NCI-H345 (cell line): ENCODE data around the gene MRS2.
"Not testable (repeated sequence)": the region's sequence is repeated elsewhere in the genome, so short reads cannot be mapped to it uniquely, and the experiment has no call there.

ENCODE experiments used
- DNase-seq: peaks from one replicate; lab custom pipeline; 2025; lab: John Stamatoyannopoulos, UW

The MRS2 gene, protein sequence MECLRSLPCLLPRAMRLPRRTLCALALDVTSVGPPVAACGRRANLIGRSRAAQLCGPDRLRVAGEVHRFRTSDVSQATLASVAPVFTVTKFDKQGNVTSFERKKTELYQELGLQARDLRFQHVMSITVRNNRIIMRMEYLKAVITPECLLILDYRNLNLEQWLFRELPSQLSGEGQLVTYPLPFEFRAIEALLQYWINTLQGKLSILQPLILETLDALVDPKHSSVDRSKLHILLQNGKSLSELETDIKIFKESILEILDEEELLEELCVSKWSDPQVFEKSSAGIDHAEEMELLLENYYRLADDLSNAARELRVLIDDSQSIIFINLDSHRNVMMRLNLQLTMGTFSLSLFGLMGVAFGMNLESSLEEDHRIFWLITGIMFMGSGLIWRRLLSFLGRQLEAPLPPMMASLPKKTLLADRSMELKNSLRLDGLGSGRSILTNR

DNA sequence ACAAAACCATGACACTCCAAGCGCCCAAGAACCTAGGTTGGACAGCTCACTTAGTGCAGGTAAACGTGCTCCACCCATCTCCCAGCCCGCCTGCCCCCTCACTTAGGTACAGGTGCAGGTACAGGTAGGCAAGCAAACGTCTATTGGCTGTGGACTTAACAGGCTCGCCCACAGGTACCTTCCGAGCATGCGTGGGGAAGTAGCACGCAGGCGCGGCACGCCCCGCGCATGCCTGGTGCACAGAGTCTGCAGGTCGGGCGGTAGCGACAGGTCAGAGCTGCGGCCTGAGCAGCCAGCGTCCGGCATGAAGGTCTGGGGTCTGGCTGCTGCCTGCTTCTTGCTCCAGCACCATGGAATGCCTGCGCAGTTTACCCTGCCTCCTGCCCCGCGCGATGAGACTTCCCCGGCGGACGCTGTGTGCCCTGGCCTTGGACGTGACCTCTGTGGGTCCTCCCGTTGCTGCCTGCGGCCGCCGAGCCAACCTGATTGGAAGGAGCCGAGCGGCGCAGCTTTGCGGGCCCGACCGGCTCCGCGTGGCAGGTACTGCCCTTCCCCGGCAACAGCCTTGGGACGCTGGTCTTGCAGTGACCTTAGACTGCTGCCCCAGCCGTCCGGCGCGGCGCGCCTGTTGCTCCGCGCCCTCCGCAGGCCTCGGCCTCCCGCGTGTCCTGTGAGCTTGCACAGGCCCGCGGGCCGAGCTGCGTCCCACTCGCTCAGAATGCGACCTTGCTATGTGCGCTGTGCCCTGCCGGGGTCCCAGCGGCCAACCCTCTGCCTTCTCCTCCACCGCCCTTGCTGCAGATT lies at the start of gene MRS2:
Gene MRS2, plus strand, starts transcription at position 240 of the 804 bp plus-strand sequence. Its CDS starts 111 bp downstream, at position 351.
- DNase-seq = peak; percentile 94

DNA sequence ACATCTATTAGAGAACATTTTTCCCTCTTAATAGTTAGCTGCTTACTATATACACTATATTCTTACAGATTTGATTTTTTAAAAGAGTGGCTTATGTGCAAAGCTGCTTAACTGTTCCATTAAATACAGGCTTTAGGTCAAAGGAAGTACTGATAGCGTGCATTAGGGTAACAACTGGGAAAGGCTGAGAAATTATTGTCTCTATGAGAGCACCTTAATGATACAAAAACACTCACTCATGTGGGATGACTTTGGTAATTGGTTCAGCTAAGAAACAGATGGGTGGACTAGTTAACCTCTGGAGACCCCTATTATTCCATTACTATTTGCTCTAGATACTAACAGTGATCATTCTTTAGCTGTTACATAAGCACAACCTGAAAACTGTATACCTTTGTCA lies 48.9 kb upstream of the MRS2 start:
- no peak for DNase-seq

DNA sequence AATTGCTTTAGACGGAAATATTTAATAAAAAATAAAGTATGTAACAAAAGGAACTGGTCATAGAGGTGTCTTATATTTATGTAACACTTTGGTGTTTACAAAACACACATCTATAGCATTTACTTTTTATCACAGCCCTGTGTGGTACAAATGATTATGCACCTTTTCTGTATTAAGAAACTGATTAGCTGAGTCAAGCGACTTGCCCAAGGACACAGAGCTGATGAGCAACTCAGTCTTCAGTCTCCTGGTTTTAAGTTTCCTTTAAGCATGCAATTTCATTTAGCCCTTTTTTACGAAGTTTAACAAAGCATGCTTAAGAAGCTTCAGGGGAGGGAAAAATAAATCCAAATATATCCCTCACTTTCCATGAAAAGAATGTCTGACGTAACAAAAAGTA lies 47.3 kb upstream of the MRS2 start:
- DNase-seq = no peak

DNA sequence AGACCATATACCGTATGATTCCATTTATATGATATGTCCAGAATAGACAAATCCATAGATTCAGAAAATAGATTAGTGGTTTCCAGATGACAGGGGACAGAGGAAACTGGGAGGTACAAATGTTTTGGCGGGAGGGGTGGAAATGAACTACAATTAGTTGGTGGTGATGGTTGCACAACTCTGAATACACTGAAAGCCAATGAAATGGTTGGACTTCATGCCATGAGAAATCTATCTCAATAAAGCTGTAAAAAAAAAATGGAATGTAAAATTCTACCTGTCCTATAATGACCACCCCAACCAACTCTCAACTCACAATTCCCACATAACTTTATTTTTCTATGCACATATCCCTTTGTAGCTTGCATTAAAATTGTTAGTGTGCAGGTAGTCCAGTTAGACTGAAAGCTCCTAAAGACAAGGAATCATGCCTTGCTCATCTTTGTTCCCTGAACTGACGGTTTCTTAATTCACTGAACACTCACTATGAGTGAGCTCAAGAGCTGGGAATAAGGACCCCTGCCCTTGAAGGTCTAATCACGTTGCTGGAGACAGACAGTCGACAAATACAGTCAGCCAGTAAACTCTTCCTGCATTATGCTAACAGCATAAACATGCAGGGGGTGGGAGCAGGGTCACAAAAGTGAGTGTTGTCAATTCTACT lies 46.3 kb upstream of the MRS2 start:
- no peak for DNase-seq

DNA sequence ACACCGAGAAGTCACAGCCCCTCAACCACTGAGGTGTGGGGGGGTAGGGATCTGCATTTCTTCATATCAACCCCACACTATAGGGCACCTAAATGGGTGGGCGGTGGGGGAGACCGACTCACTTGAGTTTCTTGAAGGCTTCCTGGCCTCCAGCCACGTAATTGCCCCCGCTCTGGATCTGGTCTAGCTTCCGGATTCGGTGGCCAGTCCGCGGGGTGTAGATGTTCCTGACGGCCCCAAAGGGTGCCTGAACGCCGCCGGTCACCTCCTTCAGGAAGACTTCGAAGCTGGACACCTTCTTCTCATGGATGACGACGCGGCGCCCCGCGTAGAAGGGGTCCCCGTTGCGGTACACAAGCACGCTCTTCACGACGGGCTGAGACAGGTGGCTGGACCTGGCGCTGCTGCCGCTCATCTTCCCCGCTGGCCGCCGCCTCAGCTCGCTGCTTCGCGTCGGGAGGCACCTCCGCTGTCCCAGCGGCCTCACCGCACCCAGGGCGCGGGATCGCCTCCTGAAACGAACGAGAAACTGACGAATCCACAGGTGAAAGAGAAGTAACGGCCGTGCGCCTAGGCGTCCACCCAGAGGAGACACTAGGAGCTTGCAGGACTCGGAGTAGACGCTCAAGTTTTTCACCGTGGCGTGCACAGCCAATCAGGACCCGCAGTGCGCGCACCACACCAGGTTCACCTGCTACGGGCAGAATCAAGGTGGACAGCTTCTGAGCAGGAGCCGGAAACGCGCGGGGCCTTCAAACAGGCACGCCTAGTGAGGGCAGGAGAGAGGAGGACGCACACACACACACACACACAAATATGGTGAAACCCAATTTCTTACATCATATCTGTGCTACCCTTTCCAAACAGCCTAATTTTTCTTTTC lies 45.2 kb upstream of the MRS2 start, which contains the start of gene DCDC2:
Gene DCDC2, minus strand, starts transcription at position 724 of the 883 bp plus-strand sequence. Its CDS starts 309 bp downstream, at position 415.
- no peak for DNase-seq

DNA sequence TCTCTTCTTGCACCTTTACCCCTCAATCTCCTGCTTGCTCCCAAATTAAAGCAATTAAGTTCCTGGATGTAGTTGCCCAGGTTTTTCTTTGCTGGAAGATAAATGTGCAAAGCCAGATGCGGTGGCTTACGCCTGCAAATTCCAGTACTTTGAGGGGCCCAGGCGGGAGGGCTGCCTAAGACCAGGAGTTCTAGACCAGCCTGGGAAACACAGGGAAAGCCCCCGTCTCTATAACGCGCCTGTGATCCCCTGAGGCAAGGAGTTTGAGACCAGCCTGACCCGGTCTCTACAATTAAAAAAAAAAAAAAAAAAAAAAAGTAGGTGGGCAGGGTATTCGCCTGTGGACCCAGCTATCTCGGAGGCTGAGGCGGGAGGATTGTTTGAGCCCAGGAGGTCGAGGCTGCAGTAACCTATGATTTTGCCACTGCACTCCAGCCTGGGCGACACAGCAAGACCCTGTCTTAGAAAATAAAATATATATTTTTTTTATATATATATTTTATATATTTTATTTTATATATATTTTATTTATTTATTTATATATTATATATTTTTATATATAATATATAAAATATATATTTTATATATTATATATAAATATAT lies 44.4 kb upstream of the MRS2 start:
- no peak for DNase-seq

DNA sequence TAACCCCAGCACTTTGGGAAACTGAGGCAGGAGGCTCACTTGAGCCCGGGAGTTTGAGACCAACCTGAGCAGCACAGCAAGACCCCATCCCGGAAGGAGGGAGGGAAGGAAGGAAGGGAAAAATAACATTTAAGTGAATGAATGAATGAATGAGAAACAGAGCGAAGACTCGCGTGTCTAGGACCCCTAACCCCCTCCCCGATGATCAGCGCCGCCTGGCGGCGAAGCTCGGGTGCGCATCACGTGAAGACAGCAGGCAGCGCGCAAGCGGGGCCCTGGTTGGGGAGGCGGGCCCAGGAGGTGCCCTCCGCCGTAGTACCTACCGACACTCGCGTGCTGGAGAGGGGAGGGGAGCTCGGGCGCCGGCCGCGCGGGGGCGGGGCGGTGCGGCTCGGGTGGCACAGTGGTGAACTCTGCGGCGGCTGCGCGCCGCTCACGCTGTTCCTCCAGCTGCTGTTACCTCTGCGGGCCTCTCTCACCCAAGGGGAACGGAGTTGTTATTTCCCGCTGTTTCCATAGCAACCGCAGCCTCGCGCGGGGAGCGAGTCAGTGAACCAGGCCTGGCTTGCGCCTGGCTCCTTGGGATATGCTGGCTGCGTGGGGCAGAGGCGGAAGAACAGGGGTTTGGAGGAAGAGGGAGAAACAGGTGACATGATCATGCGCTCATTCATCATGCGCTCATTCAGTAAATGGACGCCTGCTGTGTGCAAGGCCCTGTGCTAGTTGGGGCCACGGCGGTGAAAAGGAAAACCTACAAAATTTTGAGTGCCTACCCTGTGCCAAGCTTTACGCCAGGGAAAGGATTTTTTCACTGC lies 42.9 kb upstream of the MRS2 start:
- DNase-seq = peak; percentile 95

DNA sequence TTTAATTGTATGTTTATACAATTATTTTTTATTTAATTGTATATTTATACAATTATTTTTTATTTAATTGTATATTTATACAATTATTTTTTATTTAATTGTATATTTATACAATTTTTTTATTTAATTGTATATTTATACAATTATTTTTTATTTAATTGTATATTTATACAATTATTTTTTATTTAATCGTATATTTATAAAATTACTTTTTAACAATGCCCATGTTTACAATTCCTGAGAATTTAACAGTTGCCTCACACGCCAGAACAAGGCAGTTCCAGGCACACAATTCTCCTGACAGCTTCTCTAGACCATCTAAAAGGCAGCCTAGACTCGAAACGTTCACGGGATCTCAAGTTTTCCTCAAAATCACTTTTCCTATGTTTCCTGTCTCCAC lies 40.4 kb upstream of the MRS2 start:
- DNase-seq = not testable (repeated sequence)

DNA sequence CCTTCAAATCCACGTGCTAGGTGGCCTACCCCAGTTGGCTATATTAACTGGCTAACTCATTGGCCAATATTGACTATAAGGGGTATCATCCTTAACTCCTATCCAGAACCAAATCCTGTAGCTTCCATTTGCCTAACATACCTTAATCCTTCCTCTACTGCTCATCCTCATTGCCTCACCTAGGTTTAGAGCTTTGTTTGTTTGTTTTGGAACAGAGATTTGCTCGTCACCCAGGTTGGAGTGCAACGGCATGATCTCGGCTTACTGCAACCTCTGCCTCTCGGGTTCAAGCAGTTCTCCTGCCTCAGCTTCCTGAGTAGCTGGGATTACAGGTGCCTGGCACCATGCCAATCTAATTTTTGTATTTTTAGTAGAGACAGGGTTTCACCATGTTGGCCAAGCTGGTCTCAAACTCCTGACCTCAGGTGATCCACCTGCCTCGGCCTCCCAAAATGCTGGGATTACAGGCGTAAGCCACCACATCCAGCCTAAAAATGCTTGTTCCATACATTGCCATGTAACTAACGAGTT lies 37.6 kb upstream of the MRS2 start:
- DNase-seq = not testable (repeated sequence)

DNA sequence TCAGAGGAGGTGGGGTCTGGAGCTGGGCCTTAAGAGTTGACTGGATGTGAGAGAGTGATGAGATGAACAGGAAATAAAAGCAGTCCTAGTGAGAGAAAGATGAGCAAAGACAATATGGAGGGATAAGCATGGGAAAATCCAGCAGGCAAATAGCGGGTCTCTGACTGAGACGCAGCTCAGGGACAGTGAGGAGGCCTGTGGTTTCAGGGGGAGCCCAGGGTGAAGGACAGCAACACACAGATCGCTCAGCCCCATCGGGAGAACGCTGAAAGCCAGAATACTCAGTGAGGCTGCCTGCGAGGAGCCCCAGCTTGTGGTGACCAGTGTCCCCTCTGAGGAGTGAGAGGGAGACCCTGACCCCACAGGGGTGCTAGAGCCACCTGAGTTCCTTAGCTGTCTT lies 28.1 kb upstream of the MRS2 start:
- no peak for DNase-seq

DNA sequence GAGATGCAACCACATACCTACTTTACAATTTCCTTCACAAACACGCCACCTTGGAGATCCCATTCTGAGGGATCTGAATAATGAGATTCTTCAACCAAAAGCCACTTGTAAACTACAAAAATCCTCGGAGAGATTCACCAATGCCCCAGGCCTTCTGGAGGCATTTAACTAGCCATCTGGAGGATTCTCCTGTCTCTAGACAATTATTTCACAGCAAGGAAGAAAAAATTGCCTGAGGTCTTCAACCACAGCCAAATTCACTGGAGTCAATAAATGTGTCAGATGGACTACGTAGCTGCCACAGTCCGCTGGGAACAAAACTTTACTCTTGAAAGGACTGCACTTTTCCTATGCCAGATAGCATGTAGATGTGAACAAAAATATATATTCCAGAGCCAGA lies 25.9 kb upstream of the MRS2 start:
- DNase-seq = no peak

DNA sequence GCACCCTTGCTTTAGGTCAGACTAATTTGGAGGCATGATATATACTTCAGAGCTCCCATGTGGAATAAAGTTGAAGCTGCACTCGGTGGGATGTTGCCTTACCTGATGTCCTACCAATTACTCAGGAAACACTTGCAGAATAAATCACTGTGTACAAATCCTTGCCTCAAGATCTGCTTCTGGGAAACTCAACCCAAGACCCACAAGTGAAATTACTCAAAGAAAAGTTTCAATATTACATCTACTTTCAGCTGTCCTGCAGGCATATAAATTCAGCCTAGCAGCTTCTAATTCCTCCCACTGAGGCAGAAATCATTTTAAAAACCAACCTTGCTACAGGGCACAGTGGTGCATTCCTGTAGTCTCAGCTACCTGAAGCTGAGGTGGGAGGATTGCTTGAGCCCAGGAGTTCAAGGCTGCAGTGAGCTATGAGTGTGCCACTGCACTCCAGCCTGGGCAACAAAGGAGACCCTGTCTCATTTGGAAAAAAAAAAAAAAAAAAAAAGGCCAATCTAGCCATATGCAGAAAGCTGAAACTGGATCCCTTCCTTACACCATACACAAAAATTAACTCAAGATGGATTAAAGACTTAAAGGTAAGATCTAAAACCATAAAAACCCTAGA lies 24.2 kb upstream of the MRS2 start:
- no peak for DNase-seq

DNA sequence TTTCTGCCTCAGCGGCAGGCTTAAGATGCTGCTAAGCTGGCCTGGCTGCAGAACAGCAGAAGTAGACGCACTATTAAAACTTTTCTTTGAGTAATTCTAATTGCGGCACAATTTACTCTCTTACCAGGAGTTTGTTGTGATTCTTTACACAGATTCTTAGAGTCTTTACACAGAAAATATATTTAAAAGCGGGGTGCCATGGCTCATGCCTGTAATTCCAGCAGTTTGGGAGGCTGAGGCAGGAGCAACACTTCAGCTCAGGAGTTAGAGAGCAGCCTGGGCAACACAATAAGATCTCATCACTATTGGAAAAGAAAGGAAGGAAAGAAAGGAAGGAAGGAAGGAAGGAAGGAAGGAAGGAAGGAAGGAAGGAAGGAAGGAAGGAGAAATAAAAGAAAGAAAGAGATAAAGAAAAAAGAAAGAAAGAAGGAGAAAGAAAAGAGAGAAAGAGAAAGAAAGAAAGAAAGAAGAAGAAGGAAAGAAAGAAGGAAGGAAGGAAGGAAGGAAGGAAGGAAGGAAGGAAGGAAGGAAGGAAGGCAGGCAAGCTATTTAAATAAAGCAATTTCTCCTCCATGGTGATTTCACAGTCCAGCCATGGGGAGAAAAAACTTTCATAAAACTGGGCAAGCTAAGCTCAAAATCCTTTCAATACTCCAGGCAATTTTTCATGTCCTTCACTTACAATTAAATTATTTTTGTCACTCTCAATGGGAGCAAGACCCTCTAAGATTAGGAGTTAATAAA lies 21.1 kb upstream of the MRS2 start:
- no peak for DNase-seq

DNA sequence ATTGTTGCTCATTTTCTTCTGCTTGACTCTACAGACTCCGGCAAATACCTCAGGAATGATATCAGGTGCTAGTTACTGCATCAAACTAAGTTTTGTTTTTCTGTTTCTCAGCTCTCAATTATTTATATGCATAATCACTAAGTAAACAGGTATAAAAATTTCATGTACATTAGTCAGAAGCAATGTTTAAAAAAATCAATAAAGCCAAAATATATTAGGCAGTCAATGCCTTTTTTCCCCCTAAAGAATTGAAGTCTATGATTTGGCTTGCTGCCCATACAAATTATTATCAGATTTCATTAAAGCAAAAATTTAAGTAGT lies 20.6 kb upstream of the MRS2 start:
- no peak for DNase-seq

DNA sequence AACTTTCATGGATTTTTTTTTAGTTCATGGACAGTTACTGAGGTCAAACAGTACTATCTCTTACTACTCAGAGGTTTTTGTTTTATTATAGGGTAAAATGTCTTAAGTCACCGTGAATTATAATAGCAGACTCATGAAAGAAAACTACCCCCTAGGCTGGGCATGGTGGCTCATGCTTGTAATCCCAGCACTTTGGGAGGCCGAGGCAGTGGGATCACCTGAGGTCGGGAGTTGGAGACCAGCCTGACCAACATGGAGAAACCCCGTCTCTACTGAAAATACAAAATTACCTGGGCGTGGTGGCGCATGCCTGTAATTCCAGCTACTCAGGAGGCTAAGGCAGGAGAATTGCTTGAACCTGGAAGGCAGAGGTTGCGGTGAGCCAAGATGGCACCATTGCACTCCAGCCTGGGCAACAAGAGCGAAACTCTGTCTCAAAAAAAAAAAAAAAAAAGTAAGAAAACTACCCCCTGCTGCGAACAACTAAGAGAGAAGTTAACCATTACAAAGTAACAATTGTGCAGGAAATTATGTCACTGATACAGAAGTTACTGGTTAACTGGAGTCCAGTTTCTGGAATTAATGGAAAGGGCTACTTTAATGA lies 19.7 kb upstream of the MRS2 start:
- DNase-seq = not testable (repeated sequence)

DNA sequence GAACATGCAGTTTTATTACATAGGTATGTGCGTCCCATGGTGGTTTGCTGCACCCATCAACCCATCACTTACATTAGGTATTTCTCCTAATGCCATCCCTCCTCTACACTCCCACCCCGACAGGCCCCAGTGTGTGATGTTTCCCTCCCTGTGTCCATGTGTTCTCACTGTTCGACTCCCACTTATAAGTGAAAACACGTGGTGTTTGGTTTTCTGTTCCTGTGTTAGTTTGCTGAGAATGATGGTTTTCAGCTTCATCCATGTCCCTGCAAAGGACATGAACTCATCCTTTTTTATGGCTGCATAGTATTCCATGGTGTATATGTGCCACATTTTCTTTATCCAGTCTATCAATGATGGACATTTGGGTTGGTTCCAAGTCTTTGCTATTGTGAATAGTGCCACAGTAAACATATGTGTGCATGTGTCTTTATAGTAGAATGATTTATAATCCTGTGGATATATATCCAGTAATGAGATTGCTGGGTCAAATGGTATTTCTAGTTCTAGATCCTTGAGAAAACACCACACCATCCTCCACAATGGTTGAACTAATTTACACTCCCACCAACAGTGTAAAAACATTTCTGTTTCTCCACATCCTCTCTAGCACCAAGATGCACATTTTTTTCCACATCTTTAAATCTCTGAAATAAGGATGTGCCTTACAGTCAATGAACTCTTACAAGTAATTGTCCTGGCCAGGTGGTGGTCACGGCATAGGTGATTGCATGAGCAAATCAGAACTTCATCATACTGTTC lies 18.2 kb upstream of the MRS2 start:
- not testable (repeated sequence) for DNase-seq

DNA sequence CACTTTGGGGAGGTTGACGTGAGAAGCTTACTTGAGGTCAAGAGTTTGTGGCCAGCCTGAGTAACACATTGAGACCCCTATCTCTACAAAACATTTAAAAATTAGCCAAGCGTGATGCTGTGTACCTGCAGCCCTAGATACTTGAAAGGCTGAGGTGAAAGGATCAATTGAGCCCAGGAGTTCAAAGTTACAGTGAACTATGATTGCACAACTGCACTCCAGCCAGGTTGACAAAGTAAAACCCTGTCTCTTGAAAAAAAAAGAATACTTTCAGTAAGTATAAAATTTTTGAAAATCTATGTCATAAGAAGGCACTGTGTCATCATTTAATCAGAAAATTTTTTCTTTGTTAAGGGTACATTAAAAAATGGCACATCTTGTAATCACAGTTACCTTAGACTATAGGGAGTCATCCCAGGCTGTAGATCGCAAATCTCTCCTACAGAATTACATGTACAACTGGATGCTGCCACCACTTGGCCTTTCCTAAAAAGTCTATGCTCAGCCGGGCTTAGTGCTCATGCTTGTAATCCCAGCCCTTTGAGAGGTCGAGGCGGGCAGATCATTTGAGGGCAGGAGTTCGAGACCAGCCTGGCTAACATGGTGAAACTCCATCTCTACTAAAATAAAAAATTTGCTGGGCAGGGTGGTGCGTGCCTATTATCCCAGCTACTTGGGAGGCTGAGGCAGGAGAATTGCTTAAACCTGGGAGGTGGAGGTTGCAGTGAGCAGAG lies 17.0 kb upstream of the MRS2 start:
- DNase-seq = no peak
